Stimulated activated CD8-positive, alpha-beta memory T cell treated with anti-CD3 and anti-CD28 coated beads, Interleukin-15, amount 100 ng/mL, for 48 hours (primary cell): ENCODE measurements around the gene LENG8.
"Not testable (repeated sequence)": the region's sequence is repeated elsewhere in the genome, so short reads cannot be mapped to it uniquely, and the experiment has no call there.

Source experiments
- DNase-seq, 2 donors: peaks; one replicate each; pipeline ENCODE4 v3.0.0-alpha.2; 2020; ENCODE audit warnings: low read depth in 2 of 2

The LENG8 gene

DNA sequence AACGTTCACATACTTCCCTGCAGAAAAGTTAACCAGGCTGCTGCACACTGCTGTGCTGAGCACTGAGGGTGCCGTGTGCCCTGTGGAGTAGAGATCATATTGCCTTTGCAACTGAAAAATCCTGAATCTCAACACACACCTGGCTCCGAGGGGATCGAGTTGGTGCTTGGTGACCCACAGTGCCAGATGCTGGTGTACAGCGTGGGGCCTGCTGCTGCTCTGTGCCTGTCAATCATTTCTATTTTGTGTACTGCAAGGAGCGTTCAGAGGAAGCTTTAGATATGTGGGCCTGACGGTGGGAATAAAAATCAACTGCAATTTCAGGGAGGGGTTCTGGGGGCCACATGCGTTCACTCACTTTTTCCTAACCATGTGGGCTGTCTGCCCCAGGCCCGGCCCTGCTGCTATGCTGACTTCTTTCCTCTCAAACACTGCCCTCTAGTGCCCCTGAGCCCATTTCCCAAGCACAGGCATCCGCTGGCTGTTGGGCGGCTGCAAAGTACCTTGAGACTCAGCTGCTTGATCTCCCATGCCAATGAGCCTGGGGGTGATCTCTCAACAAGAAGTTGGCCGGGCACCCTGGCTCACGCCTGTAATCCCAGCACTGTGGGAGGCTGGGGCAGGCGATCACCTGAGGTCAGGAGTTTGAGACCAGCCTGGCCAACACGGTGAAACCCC lies 9.7 kb upstream of the LENG8 start:
- DNase-seq: no peak

DNA sequence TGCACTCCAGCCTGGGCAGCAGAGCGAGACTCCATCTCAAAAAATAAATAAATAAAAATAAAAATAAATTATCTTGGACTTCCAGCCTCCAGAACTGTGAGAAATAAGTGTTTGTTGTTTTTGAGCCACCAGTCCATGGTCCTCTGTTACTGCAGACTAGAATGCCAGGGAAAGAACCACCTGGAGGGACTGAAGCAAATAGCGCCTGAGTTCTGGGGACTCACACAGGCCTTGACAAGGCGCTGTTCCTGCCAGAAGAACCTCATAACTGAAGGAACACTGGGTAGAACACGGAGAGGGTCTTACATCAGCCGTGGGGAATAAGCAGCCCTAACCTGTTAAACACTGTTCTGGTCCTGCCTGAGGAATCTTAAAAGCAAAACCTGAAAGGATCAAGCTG lies 8.4 kb upstream of the LENG8 start:
- no peak for DNase-seq

DNA sequence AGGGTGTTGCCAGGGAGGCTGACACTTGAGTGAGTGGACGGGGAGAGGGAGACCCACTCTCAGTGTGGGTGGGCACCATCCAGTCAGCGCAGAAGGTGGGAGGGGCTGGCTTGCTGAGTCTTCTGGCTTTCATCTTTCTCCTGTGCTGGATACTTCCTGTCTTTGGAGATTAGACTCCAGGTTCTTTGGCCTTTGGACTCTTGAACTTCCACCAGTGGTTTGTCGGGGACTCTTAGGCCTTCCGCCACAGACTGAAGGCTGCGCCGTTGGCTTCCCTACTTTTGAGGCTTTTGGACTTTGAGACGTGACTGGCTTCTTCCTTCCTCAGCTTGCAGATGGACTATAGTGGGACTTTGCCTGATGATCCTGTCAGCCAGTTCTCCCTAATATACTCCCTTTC lies 4.3 kb upstream of the LENG8 start:
- DNase-seq: no peak

DNA sequence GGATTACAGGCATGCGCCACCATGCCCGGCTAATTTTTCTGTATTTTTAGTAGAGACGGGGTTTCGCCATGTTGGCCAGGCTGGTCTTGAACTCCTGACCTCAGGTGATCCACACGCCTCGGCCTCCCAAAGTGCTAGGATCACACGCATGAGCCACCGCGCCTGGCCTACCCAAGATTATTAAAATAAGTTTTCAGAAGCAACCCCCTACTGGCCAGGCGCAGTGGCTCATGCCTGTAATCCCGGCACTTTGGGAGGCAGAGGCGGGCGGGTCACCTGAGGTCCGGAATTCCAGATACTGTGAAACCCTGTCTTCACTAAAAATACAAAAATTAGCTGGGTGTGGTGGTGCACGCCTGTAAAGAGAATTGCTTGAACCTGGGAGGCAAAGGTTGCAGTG lies 2.6 kb upstream of the LENG8 start:
- DNase-seq: not testable (repeated sequence)

DNA sequence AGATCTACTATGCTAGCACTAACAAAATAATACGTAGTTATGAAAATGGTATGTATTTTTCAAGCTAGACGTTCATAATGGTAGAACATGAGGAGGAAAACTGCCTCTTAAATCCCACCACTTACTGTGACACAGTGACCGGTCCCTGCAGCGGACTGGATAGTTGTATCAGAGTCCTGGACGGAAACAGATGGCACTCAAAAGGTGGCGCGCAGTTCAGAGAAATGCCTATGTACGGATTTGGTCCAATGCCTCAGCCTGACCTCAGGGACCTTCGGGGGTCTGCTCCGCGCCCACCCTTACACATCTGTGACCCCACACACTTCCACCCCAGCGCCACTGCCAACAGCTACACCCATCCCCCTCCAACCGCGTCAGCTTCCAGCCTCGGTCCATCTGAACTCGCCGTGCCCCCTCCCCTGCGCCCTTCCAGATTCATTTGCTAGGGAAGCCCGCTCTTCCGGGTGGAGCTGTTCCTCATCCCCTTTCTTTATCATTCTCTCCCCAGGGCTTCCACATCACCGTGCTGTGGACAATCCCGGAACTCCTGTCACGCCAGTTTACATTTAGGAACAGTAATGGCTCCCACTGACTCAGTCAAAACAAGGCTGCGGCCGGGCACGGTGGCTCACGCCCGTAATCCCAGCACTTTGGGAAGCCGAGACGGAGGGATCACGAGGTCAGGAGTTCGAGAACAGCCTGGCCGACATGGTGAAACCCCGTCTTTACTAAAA lies 792 bp upstream of the LENG8 start:
- DNase-seq: no peak

DNA sequence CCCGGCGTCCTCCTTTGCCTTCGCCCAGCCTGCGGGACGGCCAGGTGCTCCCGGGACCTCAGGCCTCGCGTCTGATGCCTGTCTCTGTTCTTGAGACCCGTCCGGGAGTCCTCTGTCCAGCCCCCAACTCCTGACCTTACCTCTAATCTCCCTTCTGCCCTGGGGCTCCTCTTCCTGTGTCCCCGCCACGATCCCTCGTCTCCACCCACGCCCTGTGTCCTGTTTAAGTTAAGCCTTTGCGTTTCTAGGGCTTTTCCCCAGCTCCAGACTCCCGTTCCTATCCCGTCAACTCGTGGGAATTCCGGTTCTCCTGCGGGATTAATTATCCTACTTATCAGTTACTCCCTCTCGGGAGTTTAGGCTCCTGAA lies 686 bp downstream of the LENG8 start:
- DNase-seq: no peak

DNA sequence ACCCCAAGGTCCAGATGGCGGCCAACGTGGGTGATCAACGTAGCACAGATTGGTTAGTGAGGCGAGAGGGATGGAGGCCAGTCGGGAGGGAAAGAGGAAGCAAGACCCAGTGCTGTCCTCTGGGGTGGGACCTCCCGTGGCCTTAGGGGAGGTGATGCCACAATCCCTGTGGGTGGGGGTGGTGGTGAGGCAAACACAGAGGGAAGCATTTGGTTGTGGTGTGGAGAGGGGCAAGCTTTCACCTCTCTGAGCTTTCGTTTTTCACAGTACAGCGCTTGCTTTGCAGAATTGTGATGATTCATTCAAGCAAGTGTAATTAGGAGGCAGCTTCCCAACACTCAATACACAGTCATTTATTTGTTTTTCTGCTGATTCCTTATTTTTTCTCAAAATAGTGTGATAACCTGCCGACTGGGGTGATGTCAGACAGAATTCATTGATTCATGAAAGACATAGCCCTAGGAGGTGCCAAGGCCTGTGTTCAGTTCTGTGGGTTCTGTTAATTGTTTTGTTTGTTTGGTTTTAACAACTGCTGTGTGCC lies 2.4 kb downstream of the LENG8 start:
- DNase-seq: no peak

DNA sequence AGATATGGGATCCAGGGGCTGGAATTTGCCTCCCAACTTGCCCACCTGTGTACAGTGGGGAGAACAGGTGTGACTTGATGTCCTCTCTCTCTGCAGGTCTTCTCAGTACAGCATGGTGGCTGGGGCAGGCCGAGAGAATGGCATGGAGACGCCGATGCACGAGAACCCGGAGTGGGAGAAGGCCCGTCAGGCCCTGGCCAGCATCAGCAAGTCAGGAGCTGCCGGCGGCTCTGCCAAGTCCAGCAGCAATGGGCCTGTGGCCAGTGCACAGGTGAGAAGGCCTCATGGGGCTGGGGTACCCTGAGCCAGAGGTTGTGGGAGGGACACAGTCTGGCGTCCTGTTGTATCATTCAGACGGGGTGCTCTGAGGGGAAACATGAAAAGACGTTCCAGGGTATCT lies 3.0 kb downstream of the LENG8 start:
- DNase-seq: no peak

DNA sequence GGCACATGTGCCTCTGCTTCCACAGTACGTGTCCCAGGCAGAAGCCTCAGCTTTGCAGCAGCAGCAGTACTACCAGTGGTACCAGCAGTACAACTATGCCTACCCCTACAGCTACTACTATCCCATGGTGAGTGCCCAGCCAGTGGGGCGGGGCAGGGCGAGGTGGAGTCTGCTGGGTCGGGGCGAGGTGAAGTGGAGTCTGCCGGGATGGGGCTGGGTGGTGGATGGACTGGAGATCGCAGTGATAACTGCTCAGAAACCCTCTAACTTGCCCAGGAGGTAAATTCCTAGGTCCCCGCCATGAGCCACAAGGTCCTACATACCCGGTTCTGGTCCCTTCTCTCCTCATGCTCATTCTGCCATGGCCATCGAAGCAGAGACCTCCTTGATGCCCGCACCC lies 3.6 kb downstream of the LENG8 start:
- no peak for DNase-seq

DNA sequence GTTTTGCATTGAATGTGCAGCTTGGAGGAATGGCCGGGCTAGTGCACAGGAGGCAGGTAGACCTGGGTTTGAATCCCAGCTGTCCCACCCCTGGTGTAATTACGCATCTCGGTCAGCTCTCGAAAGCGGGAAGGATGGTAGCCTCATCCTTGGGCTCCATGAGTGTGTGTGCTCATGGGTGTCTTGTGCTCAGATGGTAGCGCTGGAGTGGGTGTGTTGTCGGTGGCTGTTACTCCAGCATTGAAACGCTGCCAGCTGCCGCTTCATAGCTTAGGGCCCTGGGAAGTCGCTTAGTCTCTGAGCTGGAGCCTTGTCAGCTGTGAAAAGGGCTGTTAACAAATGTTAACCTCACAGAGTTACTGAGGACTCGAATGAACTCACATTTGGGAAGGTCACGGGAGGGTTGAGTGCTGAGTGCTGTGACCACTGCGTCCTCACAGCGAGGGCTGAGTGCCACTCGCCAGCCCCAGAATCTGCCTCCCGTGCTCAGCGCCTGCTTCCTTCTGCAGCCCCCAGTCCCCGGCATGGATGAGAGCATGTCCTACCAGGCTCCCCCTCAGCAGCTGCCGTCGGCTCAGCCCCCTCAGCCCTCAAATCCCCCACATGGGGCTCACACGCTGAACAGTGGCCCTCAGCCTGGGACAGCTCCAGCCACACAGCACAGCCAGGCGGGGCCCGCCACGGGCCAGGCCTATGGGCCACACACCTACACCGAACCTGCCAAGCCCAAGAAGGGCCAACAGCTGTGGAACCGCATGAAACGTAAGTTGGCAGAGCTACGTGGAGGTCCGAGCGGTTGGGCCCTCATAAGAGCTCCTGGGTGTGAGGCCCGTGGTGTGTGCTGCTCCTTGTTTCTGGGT lies 5.2 kb downstream of the LENG8 start:
- DNase-seq: no peak

DNA sequence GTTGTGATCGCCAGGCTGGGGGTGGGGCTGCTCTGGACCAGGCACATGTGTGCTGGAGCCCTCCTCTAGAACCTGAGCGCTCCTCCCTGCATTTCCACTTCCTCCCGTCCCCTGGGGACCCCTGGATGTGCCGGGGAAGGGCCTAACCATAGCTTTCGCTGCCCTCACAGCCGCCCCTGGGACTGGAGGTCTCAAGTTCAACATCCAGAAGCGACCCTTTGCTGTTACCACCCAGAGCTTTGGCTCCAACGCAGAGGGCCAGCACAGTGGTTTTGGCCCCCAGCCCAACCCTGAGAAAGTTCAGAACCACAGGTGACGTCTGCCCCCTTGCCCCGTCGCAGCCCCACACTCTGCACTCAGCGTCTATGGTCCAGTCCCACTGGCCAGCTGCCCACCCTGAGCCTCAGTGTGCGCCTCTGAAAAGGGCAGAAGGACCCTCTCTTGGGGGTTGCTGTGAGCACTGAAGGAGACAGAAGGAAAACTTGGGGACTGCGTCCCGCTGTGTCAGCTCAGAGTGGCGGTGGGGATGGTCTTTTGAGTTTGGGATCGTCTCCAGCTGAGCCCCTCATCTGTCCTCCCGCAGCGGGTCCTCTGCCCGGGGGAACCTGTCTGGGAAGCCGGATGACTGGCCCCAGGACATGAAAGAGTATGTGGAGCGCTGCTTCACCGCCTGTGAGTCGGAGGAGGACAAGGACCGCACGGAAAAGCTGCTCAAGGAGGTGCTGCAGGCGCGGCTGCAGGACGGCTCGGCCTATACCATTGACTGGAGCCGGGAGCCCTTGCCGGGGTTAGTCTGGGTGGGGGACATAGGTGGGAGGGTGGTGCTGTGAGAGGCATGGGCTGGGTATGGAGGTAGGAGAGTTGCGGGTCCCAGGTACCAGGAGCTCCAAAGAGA lies 6.0 kb downstream of the LENG8 start:
- DNase-seq: no peak

DNA sequence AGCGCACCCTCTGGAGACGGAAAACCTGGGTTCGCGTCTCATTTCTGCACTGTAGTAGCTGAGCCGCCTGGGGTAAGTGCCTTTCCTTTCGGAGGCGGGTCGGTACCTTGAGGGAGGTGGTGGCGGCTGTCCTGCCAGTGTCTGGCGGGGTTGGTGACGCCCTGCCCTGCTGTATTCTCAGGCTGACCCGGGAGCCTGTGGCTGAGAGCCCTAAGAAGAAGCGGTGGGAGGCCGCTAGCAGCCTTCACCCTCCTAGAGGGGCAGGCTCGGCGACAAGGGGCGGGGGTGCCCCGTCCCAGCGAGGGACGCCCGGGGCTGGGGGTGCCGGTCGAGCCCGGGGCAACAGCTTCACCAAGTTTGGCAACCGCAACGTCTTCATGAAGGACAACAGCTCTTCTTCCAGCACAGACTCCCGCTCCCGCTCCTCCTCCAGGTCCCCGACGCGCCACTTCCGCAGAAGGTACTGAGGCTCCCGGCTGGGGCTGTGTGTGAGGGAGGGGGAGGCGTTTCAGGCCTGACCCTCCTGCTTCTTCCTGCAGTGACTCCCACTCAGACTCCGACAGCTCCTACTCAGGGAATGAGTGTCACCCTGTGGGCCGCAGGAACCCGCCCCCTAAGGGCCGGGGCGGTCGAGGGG lies 6.9 kb downstream of the LENG8 start:
- DNase-seq: no peak

DNA sequence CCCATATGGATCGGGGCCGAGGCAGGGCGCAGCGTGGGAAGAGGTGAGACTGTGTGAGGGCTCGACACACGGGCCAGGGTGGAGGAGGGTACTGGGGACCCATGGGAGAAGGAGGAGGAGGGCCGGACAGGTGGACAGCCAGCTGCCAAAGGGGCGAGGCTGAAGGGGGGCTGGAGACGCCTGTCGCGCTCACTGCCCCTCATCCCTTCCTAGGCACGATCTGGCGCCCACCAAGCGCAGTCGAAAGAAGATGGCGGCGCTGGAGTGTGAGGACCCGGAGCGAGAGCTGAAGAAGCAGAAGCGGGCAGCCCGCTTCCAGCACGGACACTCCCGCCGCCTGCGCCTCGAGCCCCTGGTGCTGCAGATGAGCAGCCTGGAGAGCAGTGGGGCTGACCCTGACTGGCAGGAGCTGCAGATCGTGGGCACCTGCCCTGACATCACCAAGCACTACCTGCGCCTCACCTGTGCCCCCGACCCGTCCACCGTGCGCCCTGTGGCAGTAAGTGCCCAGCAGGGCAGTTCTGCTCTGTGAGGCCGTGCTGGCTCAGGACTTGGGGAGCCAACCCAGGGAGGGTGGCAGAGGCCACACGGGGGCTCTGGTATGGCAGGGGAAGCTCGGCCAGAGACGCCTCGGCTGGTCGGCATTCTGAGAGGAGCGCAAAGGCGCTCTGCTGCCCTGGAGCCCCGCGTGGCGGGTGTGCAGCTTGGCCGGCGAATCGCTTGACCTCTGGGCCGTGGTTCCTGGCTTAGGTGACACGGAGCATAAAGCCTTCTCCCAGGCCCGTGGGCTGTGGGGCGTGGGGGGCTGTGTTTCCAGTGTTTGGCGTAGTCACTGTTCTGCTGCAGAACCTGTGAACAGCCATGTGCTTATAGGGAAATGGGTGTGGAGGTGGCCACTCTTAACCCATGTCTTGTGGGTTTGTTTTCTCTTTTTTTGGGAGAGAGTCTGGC lies 7.7 kb downstream of the LENG8 start:
- no peak for DNase-seq

DNA sequence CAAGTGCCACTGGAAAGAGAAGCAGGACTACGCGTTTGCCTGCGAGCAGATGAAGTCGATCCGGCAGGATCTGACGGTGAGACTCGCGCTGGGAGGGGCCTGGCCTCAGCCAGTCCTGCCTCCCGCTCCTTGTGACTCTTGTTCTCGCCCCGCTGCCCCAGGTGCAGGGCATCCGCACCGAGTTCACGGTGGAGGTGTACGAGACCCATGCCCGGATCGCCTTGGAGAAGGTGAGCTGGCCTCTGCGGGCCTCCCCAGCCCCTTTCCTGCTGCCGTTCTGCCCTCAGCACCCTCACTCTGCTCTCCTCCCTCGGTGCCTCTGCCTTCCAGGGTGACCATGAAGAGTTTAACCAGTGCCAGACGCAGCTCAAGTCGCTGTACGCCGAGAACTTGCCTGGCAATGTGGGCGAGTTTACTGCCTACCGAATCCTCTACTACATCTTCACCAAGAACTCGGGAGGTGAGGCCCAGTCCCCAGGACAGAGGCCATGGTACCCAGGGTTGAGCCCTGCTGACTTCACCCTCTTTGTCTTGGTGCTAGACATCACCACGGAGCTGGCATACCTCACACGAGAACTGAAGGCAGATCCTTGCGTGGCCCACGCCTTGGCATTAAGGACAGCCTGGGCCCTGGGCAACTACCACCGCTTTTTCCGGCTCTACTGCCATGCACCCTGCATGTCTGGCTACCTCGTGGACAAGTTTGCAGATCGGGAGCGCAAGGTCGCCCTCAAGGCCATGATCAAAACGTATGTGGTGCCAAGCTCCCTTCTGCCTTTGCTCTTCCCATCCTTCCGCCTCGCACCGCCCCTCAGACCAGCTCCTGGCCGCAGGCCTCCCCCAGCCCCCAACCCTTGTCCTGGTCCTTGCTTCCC lies 9.0 kb downstream of the LENG8 start:
- DNase-seq: no peak

DNA sequence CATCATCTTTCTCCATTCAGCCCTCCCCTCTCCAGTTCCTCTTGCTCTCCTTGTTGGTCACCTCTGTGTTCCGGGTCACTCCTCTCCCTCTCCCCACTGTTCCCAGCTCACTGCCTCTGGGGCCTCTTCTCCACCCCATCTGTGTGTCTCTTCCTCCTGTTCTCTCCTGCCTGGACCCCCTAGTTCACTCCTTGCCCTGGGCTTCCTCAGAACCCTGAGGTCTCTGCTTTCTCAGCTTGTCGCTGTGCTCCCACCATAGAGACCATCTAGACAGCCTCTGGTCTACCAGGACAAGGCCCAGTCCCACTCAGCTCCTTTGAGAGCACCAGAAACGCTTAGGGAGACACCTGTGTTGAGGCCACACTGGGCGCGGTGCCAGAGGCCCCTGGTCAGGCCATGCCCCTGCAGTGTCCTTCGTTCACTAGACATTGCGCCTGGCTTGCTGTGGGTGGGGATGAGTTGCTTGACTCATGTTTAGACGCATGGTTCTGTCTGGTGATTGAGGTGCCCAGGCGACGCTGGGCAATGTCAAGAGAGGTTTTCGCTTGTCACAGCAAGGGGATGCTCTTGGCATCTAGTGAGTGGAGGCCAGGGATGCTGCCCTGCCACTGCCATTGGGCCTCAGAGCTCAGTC lies 9.8 kb downstream of the LENG8 start:
- DNase-seq: no peak

DNA sequence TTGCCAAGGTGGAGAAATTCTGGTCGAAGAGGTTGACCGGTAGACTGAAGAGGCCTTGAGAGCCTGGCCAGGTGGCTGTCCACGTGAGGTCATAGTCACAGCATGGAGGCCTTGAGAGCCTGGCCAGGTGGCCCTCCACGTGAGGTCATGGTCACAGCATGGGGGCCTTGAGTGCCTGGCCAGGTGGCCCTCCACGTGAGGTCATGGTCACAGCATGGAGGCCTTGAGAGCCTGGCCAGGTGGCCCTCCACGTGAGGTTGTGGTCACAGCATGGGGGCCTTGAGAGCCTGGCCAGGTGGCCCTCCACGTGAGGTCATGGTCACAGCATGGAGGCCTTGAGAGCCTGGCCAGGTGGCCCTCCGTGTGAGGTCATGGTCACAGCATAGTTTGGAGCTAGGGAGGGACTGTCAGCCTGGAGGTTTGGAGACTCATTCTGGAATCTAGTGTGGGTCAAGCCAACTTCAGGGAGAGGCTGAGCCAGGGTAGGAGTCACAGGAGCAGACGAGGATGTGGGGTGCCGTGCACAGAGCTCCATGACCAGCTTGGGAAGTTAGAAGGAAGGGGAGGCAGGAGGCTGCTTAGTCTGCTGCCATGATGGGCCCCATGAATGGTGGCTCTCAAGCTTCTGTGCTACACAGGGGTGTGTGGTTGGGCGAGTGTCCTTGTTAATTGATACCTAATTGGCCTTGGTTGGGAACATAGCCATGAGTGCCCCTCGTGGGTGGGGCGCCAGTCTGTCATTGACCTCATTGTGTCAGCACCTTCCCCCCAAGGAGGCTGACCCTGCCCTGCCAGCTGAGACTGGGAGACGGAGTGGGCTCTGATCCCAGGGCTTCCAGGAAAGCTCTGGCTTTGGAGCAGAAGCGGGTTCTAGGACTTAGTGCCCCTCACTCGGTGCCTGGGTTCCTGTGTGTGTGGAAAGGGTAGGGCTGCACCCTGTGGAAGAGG lies 10.6 kb downstream of the LENG8 start:
- DNase-seq: no peak
